ENCODE results near the gene KLRD1. TPM values are rescaled to one million over a fixed set of nuclear protein-coding genes. Genes with fewer than 3 reads are reported as not detected.

Gene KLRD1
- total RNA-seq, 5 donors from 2014 or later (not counting 1 experiment from before 2014, with no cell fraction given) = 9.7 to 29.9 (median 24.4) TPM

GRCh38 chr12:10279937-10280336, 27.7 kb upstream of the KLRD1 start:
- peaks cover 0 to 7% of the 10 kb centered on the region in 2 experiments for H3K4me1 ChIP-seq (ENCODE audit: control insufficient read depth in 1 of 2, extremely low read depth in 1 of 2, insufficient read depth in 2 of 2, low read length in 2 of 2)
- H3K27me3 ChIP-seq (replicated peaks in 1 of 2; ENCODE audit: control insufficient read depth in 2 of 2, extremely low read depth in 1 of 2, insufficient read depth in 2 of 2, low read length in 1 of 2) = no peaks in the 10 kb centered on the region
- ChIA-PET CTCF (interaction anchor here in 1 of 2 donors (0.6 kb wide), 1 partner anchor 56 kb away, joined by 3 read pairs; no protein-coding TSS in a partner anchor), POLR2A (no interaction called here)
- peak overlapping the region; percentile 42 for H3K27ac ChIP-seq (ENCODE audit: low read length)
- Mint-ChIP-seq H3K27me3 (peaks cover 4 to 12% of the 10 kb centered on the region in 2 donors), H3K9me3 (peaks cover 0 to 4% (median 0%) of the 10 kb centered on the region in 3 donors), H3K4me1 (peaks cover 0 to 5% (median 0%) of the 10 kb centered on the region in 3 donors), H3K27ac (peak overlapping the region in 1 of 2 donors; percentile 33), H3K36me3 (no peaks in the 10 kb centered on the region), H3K4me3 (no peak overlapping the region)
- H3K36me3 ChIP-seq (ENCODE audit: control insufficient read depth in 2 of 2, extremely low read depth in 1 of 2, insufficient read depth in 1 of 2, low read length in 1 of 2) = no peaks in the 10 kb centered on the region
- DNase-seq (peak in 5 of 35 experiments; percentile 2 to 36 (median 7)), ATAC-seq (replicated peaks in 1 of 4) (peak in 1 of 4 experiments; percentile 29)
- H3K4me3 ChIP-seq (ENCODE audit: control insufficient read depth in 1 of 2, extremely low read depth in 1 of 2, low read length in 1 of 2) = no peak overlapping the region
- no CpG with 5 or more reads among the region's 3 CpGs for WGBS (ENCODE audit: insufficient coverage)
- no peaks in the 10 kb centered on the region for H3K9me3 ChIP-seq

- H3K27ac Mint-ChIP-seq = no peak overlapping the region
- POLR2A ChIA-PET = no interaction called here
- Histone ChIP-seq H3K4me3 (ENCODE audit: control insufficient read depth in 1 of 2, extremely low read depth in 1 of 2, low read length in 1 of 2) (no peak overlapping the region), H3K27ac (ENCODE audit: low read length) (no peak overlapping the region), H3K27me3 (replicated peaks in 1 of 2; ENCODE audit: control insufficient read depth in 2 of 2, extremely low read depth in 1 of 2, insufficient read depth in 2 of 2, low read length in 1 of 2) (no peaks in the 10 kb centered on the region), H3K36me3 (ENCODE audit: control insufficient read depth in 2 of 2, extremely low read depth in 1 of 2, insufficient read depth in 1 of 2, low read length in 1 of 2) (no peaks in the 10 kb centered on the region), H3K9me3 (no peaks in the 10 kb centered on the region), H3K4me1 (ENCODE audit: control insufficient read depth in 1 of 2, extremely low read depth in 1 of 2, insufficient read depth in 2 of 2, low read length in 2 of 2) (peaks cover 4 to 8% of the 10 kb centered on the region in 2 experiments)
- DNase-seq = no peak
- peaks cover 0 to 4% (median 0%) of the 10 kb centered on the region in 3 donors for H3K9me3 Mint-ChIP-seq
- H3K4me1 Mint-ChIP-seq = peaks cover 7 to 12% (median 8%) of the 10 kb centered on the region in 3 donors
- CTCF ChIA-PET = no interaction called here
- no peaks in the 10 kb centered on the region for H3K36me3 Mint-ChIP-seq
- H3K27me3 Mint-ChIP-seq = peaks cover 4 to 11% of the 10 kb centered on the region in 2 donors
- 49% methylated on average over 3 of the region's 4 CpGs for WGBS (ENCODE audit: insufficient coverage)
- no peak for ATAC-seq (replicated peaks in 1 of 4)
- no peak overlapping the region for H3K4me3 Mint-ChIP-seq
Measured at GRCh38 chr12:10283027-10283426, 24.6 kb upstream of the KLRD1 start.

DNA sequence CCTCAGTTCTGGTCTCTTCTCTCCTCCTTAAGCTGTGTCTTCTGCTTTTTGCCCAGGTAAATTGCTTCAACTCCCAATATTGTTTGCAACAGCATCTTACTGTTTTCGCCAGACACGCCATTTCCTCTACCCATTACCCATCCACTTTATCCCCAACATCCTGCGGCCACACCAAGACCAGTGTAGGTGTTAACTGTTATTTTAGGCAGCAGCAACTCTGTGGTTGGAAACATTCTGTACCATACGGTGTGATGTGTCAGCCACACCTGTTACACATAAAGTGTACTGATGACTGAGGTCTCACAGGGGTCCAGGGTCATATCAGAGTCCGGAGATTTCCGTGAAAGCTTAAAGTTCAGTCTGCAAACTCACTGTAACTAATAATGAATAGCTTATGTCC, 21.8 kb upstream of the KLRD1 start:
- Mint-ChIP-seq H3K9me3 (peaks cover 0 to 2% (median 0%) of the 10 kb centered on the region in 3 donors), H3K36me3 (no peaks in the 10 kb centered on the region), H3K27me3 (peaks cover 2 to 7% of the 10 kb centered on the region in 2 donors), H3K4me3 (no peak overlapping the region), H3K4me1 (peaks cover 8 to 13% (median 11%) of the 10 kb centered on the region in 3 donors), H3K27ac (no peak overlapping the region)
- no peaks in the 10 kb centered on the region for H3K27me3 ChIP-seq (replicated peaks in 1 of 2; ENCODE audit: control insufficient read depth in 2 of 2, extremely low read depth in 1 of 2, insufficient read depth in 2 of 2, low read length in 1 of 2)
- H3K27ac ChIP-seq (ENCODE audit: low read length) = no peak overlapping the region
- H3K4me1 ChIP-seq (ENCODE audit: control insufficient read depth in 1 of 2, extremely low read depth in 1 of 2, insufficient read depth in 2 of 2, low read length in 2 of 2) = peaks cover 0 to 10% of the 10 kb centered on the region in 2 experiments
- DNase-seq (peak in 4 of 35 experiments; percentile 2 to 37 (median 10)), ATAC-seq (replicated peaks in 1 of 4) (peak in 3 of 4 experiments; percentile 33 to 55 (median 38))
- WGBS (ENCODE audit: insufficient coverage) = no CpG with 5 or more reads among the region's 6 CpGs
- H3K36me3 ChIP-seq (ENCODE audit: control insufficient read depth in 2 of 2, extremely low read depth in 1 of 2, insufficient read depth in 1 of 2, low read length in 1 of 2) = no peaks in the 10 kb centered on the region
- no peak overlapping the region for H3K4me3 ChIP-seq (ENCODE audit: control insufficient read depth in 1 of 2, extremely low read depth in 1 of 2, low read length in 1 of 2)
- no peaks in the 10 kb centered on the region for H3K9me3 ChIP-seq
- ChIA-PET CTCF (no interaction called here), POLR2A (interaction anchor here in 1 of 2 donors (0.5 kb wide), 1 partner anchor 59 kb away, joined by 6 read pairs; no protein-coding TSS in a partner anchor)

GRCh38 chr12:10289005-10289754, 18.5 kb upstream of the KLRD1 start:
- H3K27ac Mint-ChIP-seq = no peak overlapping the region
- POLR2A ChIA-PET = no interaction called here
- peaks cover 4 to 28% of the 10 kb centered on the region in 2 experiments for H3K4me1 ChIP-seq (ENCODE audit: control insufficient read depth in 1 of 2, extremely low read depth in 1 of 2, insufficient read depth in 2 of 2, low read length in 2 of 2)
- H3K27ac ChIP-seq (ENCODE audit: low read length) = no peak overlapping the region
- H3K4me3 ChIP-seq (ENCODE audit: control insufficient read depth in 1 of 2, extremely low read depth in 1 of 2, low read length in 1 of 2) = no peak overlapping the region
- 75% methylated on average over 2 of the region's 6 CpGs for WGBS (ENCODE audit: insufficient coverage)
- no peaks in the 10 kb centered on the region for H3K9me3 Mint-ChIP-seq
- no peaks in the 10 kb centered on the region for H3K27me3 Mint-ChIP-seq
- DNase-seq = no peak
- H3K9me3 ChIP-seq = no peaks in the 10 kb centered on the region
- H3K36me3 Mint-ChIP-seq = no peaks in the 10 kb centered on the region
- CTCF ChIA-PET = interaction anchor here in 1 of 2 donors (0.8 to 1.0 kb wide), 2 partner anchors 16 to 275 kb away, joined by 3 read pairs; no protein-coding TSS in a partner anchor
- no peaks in the 10 kb centered on the region for H3K36me3 ChIP-seq (ENCODE audit: control insufficient read depth in 2 of 2, extremely low read depth in 1 of 2, insufficient read depth in 1 of 2, low read length in 1 of 2)
- ATAC-seq (replicated peaks in 1 of 4) = peak in 1 of 4 experiments; percentile 41
- H3K4me3 Mint-ChIP-seq = peak overlapping the region in 1 of 3 donors; percentile 4
- H3K27me3 ChIP-seq (replicated peaks in 1 of 2; ENCODE audit: control insufficient read depth in 2 of 2, extremely low read depth in 1 of 2, insufficient read depth in 2 of 2, low read length in 1 of 2) = no peaks in the 10 kb centered on the region
- peaks cover 25 to 28% (median 27%) of the 10 kb centered on the region in 3 donors for H3K4me1 Mint-ChIP-seq

- ATAC-seq (replicated peaks in 1 of 4) (no peak), DNase-seq (no peak)
- H3K27ac ChIP-seq (ENCODE audit: low read length) = no peak overlapping the region
- Mint-ChIP-seq H3K9me3 (no peaks in the 10 kb centered on the region), H3K27me3 (no peaks in the 10 kb centered on the region), H3K27ac (peak overlapping the region in 1 of 2 donors; percentile 34), H3K4me3 (peak overlapping the region in 1 of 3 donors; percentile 17), H3K4me1 (peaks cover 19 to 25% (median 24%) of the 10 kb centered on the region in 3 donors), H3K36me3 (no peaks in the 10 kb centered on the region)
- H3K9me3 ChIP-seq = no peaks in the 10 kb centered on the region
- ChIA-PET CTCF (no interaction called here), POLR2A (no interaction called here)
- no peaks in the 10 kb centered on the region for H3K27me3 ChIP-seq (replicated peaks in 1 of 2; ENCODE audit: control insufficient read depth in 2 of 2, extremely low read depth in 1 of 2, insufficient read depth in 2 of 2, low read length in 1 of 2)
- peaks cover 8 to 23% of the 10 kb centered on the region in 2 experiments for H3K4me1 ChIP-seq (ENCODE audit: control insufficient read depth in 1 of 2, extremely low read depth in 1 of 2, insufficient read depth in 2 of 2, low read length in 2 of 2)
- H3K36me3 ChIP-seq (ENCODE audit: control insufficient read depth in 2 of 2, extremely low read depth in 1 of 2, insufficient read depth in 1 of 2, low read length in 1 of 2) = no peaks in the 10 kb centered on the region
- no peak overlapping the region for H3K4me3 ChIP-seq (ENCODE audit: control insufficient read depth in 1 of 2, extremely low read depth in 1 of 2, low read length in 1 of 2)
Measured at GRCh38 chr12:10291030-10291429, 16.6 kb upstream of the KLRD1 start.

DNA sequence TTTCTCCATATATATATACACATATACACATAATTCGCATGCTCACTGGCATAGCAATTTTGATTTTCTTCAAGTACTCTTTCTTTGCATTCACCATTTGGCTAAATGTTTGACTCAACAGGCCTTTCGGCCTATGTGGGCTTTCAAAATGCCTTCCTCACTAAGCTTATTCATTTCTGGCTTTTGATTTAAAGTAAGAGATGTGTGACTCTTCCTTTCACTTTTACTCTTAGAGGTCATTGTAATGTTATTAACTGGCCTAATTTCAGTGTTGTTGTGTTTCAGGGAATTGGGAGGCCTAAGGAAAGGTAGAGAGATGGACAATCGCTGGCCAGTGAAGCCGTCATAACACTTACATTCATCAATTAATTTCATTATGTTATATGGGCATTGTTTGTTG, 14.5 kb upstream of the KLRD1 start:
- no peaks in the 10 kb centered on the region for H3K27me3 Mint-ChIP-seq
- Histone ChIP-seq H3K9me3 (no peaks in the 10 kb centered on the region), H3K36me3 (ENCODE audit: control insufficient read depth in 2 of 2, extremely low read depth in 1 of 2, insufficient read depth in 1 of 2, low read length in 1 of 2) (no peaks in the 10 kb centered on the region), H3K4me1 (ENCODE audit: control insufficient read depth in 1 of 2, extremely low read depth in 1 of 2, insufficient read depth in 2 of 2, low read length in 2 of 2) (peaks cover 8 to 21% of the 10 kb centered on the region in 2 experiments), H3K4me3 (ENCODE audit: control insufficient read depth in 1 of 2, extremely low read depth in 1 of 2, low read length in 1 of 2) (no peak overlapping the region), H3K27ac (ENCODE audit: low read length) (peak overlapping the region; percentile 64), H3K27me3 (replicated peaks in 1 of 2; ENCODE audit: control insufficient read depth in 2 of 2, extremely low read depth in 1 of 2, insufficient read depth in 2 of 2, low read length in 1 of 2) (no peaks in the 10 kb centered on the region)
- no peaks in the 10 kb centered on the region for H3K9me3 Mint-ChIP-seq
- no peaks in the 10 kb centered on the region for H3K36me3 Mint-ChIP-seq
- peak overlapping the region; percentile 73 to 79 for H3K27ac Mint-ChIP-seq
- POLR2A ChIA-PET = interaction anchor here in 1 of 2 donors (0.7 kb wide), 1 partner anchor 848 kb away, joined by 3 read pairs; no protein-coding TSS in a partner anchor
- CTCF ChIA-PET = interaction anchor here in 1 of 2 donors (1.8 kb wide), 1 partner anchor 13 kb away, joined by 7 read pairs; no protein-coding TSS in a partner anchor
- no peak overlapping the region for H3K4me3 Mint-ChIP-seq
- ATAC-seq (replicated peaks in 1 of 4) = no peak
- H3K4me1 Mint-ChIP-seq = peaks cover 18 to 29% (median 28%) of the 10 kb centered on the region in 3 donors
- no CpG with 5 or more reads among the region's 4 CpGs for WGBS (ENCODE audit: insufficient coverage)
- no peak for DNase-seq

Data from T-cell (primary cell).